GM21360 (cell line): ENCODE results near the gene GPR35.

ENCODE experiments used
- ATAC-seq: cut with Tn5 transposase; IDR thresholded peaks from one replicate; pipeline ENCODE4 v1.9.1; 2021; ENCODE audit warnings: mild to moderate bottlenecking, moderate library complexity; ENCODE audit not compliant: unreplicated experiment

GPR35 gene

DNA sequence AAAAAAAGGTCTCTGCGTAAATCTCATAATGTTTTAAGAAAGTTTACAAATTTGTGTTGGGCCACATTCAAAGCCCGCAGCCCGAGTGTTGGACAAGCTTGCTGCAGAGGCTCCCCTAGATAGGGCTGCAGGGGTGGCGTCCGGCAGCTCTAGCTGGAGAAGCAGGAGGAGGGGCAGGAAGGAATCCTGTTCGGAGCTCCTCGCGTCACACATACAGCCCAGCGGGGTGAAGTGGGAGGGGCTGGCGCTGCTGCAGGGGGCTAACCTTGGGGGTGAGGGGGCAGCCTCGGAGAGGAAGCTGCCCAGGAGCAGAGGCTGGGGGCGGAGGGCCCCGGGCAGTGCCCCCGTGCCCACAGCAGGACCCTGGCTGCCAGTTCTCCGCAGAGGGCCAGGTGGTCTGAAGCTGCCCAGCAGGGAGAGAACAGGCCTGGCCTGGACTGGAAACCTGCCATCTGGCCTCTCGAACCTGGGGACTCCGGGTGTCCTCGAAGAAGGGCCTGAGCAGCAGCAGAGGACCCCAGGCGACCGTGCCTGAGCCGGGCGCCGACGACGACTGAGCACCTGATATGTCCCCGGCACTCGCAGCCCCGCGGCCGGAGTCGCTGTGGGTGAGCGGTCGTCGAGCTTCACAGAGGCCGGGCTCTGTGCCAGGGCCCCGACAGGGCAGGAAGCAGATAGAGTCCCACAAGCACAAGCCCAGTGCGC lies 2.6 kb upstream of the GPR35 start:
- no peak for ATAC-seq

GRCh38 chr2:240623531-240624010 lies 1.7 kb upstream of the GPR35 start:
- ATAC-seq: no peak

DNA sequence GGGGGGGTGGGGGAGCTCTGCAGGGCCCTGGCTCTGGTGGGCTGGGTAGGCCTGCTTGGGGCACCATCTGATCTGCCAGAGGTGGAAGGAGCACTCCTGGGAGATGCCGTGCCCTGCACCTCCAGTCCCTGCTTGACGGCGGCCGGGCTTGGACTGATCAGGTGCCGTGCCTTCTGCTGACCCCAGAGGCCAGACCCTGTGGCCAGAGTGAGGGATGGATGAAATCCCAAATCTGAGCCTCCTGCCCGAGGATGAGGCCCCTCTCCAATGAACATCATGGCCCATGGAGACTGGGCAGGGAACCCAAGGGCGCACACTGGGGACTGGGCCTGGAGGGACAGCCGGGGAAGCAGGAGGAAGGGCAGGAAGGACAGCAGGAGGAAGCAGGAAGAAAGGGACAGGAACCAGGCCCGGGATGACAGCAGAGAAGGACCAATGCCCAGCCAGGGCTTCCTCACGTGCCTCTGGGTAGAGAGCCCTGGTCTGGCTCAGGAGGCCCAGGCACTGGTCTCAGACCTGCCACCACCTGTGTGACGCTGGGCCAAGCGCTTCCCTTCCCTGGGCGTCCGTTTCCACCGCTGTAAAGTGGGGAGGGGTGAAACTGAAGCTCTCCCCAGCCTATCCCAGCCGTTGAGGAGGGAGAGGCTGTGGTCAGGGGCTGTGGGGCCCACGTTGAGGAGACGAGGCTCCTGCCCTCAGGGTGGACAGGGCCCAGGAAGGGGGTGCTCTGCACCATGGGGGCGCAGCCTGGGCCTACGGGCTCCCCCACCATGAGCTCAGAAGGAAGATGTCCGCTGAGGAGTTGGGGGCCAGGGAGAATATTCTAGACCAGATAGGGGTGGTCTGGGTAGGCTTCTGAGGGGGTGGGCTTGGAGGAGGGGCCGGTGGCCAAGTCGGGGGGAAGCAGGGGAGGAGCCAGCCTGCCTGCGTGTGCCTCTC lies 1.0 kb upstream of the GPR35 start:
- no peak for ATAC-seq

- ATAC-seq: no peak
Measured at GRCh38 chr2:240626531-240627300, 1.4 kb downstream of the GPR35 start.

GRCh38 chr2:240627736-240628506 lies 2.6 kb downstream of the GPR35 start:
- no peak for ATAC-seq

GRCh38 chr2:240628507-240628807 lies 3.2 kb downstream of the GPR35 start:
- ATAC-seq: no peak

DNA sequence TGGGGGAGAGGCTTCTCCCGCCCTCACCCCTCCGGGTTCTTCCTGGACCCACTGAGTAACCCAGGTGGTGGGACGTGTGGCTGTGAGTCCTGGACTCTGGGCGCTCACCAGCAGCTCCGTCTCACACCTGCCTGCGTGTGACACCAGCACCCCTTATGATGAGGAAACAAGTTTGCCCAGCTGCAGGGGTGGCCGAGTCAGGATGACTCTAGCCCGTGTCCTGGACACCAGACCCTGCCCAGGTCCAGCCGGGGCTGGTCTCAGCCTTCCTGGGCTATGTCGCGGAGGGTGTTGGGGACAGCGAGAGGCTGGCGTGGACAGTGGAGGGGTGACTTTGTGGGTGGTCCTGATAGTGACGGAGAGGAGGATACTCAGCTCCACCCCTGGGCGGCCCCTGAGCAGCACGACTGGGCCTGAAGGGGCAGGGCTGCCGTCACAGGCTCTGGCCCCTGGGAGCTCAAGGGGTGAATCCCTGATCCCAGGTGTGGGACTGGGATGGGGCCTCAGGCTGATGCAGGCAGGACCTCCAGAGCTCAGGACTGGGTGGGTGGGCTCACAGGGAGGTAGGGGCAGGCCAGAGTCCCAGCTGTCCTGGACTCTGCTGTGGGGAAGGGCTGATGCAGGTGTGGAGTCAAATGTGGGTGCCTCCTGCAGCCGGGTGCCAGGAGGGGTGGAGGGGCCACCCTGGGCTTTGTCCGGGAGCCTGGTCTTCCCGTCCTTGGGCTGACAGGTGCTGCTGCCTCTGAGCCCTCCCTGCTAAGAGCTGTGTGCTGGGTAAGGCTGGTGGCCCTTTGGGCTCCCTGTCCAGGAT lies 3.7 kb downstream of the GPR35 start:
- ATAC-seq: no peak

DNA sequence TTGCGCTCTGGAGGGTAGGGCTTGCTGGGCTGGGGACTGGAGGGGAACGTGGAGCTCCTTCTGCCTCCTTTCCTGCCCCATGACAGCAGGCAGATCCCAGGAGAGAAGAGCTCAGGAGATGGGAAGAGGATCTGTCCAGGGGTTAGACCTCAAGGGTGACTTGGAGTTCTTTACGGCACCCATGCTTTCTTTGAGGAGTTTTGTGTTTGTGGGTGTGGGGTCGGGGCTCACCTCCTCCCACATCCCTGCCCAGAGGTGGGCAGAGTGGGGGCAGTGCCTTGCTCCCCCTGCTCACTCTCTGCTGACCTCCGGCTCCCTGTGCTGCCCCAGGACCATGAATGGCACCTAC lies 4.3 kb downstream of the GPR35 start:
- ATAC-seq: no peak

DNA sequence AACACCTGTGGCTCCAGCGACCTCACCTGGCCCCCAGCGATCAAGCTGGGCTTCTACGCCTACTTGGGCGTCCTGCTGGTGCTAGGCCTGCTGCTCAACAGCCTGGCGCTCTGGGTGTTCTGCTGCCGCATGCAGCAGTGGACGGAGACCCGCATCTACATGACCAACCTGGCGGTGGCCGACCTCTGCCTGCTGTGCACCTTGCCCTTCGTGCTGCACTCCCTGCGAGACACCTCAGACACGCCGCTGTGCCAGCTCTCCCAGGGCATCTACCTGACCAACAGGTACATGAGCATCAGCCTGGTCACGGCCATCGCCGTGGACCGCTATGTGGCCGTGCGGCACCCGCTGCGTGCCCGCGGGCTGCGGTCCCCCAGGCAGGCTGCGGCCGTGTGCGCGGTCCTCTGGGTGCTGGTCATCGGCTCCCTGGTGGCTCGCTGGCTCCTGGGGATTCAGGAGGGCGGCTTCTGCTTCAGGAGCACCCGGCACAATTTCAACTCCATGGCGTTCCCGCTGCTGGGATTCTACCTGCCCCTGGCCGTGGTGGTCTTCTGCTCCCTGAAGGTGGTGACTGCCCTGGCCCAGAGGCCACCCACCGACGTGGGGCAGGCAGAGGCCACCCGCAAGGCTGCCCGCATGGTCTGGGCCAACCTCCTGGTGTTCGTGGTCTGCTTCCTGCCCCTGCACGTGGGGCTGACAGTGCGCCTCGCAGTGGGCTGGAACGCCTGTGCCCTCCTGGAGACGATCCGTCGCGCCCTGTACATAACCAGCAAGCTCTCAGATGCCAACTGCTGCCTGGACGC lies 4.9 kb downstream of the GPR35 start:
- ATAC-seq: no peak

DNA sequence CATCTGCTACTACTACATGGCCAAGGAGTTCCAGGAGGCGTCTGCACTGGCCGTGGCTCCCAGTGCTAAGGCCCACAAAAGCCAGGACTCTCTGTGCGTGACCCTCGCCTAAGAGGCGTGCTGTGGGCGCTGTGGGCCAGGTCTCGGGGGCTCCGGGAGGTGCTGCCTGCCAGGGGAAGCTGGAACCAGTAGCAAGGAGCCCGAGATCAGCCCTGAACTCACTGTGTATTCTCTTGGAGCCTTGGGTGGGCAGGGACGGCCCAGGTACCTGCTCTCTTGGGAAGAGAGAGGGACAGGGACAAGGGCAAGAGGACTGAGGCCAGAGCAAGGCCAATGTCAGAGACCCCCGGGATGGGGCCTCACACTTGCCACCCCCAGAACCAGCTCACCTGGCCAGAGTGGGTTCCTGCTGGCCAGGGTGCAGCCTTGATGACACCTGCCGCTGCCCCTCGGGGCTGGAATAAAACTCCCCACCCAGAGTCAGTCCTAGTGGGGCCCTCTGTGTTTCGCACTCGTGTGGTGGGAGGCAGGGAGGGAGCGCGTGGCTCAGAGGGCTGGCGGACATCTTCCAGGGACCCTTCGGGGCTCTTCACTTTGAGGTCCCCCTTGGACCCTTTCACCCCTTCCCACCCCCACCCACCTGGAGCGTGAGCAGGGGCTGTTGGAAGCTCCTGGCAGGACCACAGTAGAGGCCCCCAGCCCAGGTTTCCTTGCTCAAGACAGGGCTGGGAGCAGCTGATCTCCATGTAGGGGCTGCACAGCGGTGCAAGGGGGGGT lies 5.7 kb downstream of the GPR35 start:
- ATAC-seq: no peak

DNA sequence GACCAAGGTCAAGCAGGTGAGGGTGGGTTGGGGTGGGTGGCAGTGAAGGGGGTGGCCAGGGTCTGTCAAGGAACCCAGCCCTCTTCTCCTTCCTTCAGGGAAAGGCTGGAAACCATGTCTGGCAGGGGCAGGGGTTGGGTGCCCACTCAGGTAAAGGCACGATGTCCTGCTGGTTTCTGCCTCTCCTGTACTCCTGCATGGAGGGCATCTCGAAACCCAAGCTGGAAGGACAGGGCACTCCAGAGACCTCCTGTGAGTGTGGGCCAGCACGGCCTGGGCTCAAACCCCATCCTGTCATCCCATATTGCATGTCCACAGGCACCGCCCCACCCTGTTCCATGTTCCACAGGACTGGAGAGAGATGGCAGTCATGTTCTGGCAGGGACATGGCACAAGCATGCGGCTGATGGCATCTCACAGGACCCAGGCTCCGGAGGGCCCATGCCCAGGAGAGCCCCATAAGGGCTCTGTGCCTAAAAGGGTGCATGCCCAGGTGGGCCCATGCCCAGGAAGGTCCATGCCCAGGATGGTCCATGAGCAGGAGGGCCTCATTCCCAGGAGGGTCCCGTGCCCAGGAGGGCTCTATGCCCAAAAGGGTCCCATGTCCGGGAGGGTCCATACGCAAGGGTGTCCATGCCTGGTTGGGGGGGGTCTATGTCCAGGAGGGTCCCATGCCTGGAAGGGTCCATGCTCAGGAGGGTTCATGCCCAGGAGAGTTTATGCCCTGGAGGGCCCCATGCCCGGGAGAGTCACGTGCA lies 6.4 kb downstream of the GPR35 start:
- no peak for ATAC-seq

DNA sequence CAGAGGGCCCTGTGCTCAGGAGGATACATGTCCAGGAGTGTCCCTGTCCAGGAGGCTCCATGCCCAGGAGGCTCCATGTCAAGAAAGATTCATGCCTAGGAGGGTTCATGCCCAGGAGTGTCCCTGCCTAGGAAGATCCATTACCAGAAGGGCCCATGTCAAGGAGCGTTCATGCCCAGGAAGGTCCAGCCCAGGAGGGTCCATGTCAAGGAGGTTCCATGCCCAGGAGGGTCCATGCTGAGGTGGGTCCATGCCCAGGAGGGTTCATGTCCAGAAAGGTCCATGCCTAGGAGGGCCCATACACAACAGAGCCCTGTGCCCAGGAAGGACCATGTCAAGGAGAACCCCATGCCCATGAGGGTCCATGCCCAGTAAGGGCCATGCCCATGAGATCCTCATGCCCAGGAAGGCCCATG lies 7.0 kb downstream of the GPR35 start:
- no peak for ATAC-seq

GRCh38 chr2:240635121-240635997 lies 10.1 kb downstream of the GPR35 start:
- ATAC-seq: no peak

DNA sequence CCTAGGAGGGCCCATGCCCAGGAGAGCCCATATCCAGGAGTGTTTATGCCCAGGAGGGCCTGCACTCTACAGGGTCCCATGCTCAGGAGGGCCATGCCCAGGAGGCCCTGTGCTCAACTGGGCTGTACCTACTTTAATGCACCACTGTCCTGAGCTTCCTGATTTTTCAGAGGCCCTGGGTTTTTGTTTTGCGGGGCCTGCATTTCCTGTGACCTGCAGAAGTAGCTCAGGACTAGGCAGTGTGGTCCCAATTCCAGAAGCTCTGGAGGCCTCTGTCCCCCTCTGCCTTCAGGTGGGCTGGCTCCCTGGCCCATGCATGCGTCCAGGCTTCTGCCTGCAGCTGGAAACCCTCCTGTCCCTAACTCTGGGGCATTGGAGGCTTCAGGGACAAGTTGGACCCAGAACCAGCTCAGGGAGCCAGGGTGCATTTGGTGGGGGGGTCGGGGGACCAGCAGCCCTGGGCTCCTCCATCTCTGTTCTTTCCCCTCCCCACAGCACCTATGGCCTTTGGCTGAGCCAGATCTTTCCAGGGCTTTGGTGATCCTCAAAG lies 10.8 kb downstream of the GPR35 start:
- no peak for ATAC-seq

- ATAC-seq: no peak
Measured at GRCh38 chr2:240636563-240637115, 11.4 kb downstream of the GPR35 start.
